GM21786 (cell line): ENCODE data around the gene MYH3.
A peak's percentile ranks its signal among the peaks of the same experiment; 100 is the strongest.
"Not testable (repeated sequence)": the region's sequence is repeated elsewhere in the genome, so short reads cannot be mapped to it uniquely, and the experiment has no call there.

Source experiments
- ATAC-seq: cut with Tn5 transposase; IDR thresholded peaks from one replicate; pipeline ENCODE4 v1.9.1; 2021; ENCODE audit not compliant: unreplicated experiment

The MYH3 gene

DNA sequence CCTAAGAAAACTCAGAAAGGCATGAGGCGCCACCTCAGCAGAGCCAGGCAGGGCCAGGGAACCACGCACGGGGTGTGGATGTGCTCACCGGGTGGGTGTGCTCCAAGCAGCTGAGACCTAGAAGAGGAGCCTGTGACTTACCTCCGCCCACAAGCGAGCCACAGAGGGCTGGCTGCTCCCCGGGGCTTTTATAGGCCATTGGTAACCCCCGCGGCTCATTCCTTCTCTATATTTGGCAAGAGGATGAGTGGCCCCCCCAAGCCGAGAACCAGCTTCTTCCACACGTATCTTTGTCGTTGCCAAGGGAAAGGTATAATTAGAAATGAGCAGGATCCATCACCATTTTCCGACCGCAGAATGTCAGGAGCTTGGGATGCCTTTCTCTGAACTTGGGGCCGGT is at the start of gene MYH3:
TSS of gene MYH3 (minus strand) at position 162 of the 400 bp plus-strand sequence. CDS start 2,245 bp downstream, outside the sequence.
- no peak for ATAC-seq

DNA sequence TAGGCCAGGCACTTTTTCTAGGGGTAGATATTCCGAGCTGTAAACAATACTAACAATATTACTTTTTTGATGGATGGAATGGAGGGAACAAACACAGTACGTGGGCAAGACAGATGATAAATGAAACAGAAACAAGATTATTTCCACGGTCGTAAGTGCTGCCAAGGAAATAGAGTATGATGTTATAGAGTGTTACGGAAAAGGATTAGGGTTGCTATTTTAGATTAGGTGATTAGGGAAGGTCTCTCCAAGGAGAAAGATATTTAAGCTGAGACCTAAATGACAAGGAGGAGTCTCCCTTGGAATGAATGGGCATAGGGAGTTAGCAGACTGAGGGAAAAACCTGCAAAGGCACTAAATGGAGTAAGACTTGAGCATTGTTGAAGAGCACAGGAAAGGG is 48.6 kb upstream of the MYH3 start:
- no peak for ATAC-seq

DNA sequence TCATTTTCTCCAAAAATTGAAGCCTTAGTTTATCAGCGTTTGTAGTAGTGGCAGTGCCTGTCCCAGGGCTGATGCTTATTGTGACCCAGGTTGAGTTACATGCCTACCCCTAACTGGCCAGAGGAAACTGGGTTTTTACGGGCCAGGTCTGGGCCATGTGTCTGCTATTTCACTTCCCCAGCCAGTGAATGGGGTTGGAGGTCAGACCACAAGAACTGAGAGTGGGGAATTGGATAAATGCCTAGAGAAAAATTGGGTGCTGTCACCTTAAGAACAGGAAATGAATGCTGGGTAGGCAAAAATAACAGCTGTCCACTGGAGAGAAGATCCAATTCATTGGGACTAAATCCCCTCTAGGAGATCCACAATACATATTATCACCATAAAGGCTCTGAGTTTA is 45.5 kb upstream of the MYH3 start:
- no peak for ATAC-seq

DNA sequence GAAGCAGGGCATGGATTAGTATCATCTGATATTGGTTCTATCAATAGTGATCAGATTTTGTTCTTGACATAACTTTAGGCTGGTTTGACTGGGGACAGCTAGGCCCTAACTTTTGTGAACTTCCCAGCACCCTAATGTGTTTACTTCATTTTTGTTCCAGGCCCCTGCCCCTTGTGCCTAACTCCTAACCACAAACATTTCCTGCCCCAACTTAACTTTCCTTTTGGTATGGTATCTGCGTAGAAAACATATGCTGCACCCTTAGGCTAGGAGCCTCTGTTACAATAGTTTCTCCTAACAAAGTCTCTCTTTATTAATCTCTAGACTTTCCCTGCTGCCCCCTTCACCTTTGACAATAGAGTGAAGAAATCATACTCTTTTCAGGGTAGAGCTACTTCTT is 42.7 kb upstream of the MYH3 start:
- no peak for ATAC-seq

DNA sequence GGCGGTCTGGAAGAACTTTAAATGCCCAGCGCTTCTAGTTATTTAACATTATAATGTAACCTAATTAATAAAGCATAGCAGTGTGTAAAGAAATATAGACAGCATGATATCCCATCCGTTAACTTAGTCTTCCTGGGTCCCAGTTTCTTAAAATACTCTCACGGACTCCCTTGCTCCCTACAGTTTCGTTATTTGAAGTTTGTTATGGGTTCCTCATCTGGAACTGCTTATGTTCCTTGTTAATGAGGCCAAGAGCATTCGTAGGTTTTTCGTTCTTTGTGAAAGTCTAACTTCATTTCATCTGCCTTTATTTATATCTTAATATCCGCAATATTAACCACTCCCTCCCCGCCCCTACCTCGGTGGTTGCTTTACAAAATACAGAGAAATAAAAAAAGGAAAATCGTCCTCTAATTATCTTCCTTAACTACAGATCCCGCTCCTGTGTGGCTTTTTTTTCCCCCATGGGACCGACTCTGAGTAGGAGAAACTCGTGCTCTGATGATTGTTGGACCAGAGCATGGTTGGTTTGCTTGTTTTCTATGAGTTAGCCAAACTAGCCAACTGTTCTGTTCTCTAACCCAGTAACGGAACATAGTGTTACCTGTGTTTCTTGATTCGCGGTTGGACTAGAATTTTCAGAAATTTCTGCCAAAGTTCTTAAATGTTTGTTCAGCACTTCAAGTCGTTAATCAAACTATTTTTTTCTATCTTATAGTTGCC is 41.1 kb upstream of the MYH3 start:
- ATAC-seq = no peak

DNA sequence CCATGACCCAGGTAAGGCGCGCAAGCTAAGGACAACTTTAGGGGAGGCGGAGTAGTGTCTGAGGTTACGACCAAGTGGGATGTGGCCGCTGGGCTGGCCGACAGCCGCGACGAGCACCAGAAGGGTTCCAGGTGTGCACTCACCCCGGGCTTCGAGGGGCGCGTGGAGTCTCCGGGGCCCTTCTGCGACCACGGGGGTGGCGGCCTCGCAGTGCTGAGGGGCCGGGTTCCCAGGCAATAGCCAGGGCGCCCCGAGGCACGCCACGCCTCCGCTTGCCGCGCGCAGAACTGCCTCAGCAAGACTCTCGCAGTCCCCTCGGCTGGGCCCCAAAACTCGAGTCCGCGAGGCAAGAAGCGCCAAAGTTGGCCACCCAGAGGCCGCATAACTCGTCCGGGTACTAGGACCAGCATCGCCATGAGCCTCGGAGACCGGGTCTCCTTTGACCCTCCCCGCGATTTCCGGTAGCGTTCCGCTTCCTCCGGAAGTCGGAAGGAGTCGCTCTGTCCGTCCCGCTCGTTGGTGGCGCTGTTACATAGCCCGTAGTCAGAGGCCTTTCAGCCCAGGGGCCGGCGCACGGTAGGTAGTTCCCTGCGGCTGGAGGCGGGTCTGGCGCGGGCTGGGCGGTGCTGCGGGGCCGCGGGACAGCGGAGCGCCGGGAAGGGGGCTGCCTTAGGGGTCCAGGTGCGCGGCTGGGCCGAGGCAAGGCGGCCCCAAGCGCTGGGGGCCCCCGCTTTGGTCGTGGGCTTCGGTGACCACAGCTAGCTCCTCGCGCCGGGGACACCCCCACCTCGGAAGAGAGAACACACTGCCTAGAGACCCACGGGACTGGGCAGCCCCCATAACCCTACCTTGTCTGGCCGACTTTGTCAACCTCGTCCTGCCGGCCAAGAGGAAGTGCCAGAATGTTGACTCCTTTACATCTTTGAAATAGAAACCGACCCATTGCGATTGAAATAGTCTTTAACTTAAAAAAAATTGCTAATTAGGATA is 40.3 kb upstream of the MYH3 start, which contains the start of the genes ADPRM and SCO1:
TSS of gene ADPRM (plus strand) at position 503 of the 990 bp plus-strand sequence. CDS start 7,333 bp downstream, outside the sequence.
TSS of gene SCO1 (minus strand) at position 442 of the 990 bp plus-strand sequence. CDS start at position 416, 26 bp downstream.
- ATAC-seq = peak; percentile 93

DNA sequence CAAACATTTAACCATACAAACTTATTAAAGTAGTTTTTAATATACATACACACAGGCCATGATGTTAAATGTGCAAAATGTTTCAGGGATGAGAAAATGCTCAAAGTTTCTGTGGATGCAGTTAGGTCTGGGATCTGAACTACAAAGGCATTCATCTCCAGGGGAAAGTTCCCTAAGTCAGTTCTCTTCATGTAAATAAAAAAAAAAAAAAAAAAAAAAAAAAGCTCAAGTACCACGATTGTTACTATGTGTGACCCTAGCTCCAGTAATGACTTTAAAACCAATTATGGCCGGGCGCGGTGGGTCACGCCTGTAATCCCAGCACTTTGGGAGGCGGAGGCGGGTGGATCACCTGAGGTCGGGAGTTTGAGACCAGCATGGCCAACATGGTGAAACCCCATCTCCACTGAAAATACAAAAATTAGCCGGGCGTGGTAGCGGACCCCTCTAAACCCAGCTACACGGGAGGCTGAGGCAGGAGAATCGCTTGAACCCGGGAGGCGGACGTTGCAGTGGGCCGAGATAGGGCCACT is 38.8 kb upstream of the MYH3 start:
- ATAC-seq = not testable (repeated sequence)

DNA sequence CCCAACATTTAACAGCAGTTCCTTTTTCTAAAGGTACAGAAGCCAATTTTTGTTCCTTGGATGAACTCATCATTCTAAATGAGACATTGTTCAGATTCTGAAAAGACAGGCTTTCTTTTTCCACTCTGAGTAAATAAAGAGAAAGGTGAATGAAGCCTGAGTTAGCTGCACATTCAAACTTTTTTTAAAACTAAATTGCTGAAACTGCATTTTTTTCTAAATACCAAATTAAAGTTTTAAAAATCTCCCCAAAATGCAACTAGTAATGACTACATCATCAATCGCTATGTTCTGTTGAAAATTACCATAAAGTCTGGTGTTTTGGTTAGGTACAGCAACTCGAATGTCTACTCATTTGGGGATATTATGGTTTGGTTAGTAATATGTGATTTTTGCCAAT is 30.4 kb upstream of the MYH3 start:
- ATAC-seq = no peak

DNA sequence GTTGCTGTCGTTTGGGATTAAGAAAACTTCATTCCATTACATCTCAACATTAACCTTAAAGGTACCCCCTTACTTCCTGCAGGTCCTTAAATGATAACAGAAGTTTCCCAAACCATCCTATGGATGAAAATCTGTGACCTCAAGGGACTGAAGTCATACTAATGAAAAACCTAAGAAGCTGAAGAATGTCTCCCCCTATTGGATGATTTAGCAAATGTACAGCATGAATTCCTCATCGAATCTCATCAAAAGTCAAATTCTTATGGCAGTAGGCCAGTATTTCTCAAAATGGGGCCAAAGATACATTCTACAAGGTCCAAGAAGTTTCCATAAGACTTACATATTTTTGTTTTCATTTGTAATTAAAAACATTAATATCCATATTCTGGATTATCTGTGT is 26.7 kb upstream of the MYH3 start:
- no peak for ATAC-seq

DNA sequence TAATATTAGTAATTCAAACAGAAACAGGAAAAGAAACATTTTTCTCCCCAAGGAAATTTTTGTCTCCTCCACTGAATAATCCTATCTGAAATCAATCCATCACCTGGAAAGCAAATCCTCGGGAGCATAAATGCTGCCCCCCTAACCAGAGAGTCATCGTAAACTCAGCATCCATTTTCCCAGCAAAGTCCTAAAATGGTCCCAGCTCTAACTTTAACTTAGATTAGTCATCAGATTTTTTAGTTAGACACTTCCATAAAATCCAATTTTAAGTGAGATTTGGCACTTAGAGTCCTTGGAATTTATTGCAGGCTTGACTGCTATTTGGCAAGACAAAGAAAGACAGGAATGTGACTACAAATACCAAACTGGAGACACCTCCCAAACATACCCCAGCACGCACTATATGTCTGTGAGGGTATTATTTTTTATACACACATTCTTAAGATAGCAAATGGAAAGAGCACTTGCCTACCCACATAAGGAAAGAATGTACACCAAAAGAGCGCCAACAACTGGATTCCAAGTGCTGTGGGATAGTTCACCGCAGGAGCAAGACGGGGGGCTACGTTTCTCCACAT is 24.8 kb upstream of the MYH3 start:
- ATAC-seq = no peak

DNA sequence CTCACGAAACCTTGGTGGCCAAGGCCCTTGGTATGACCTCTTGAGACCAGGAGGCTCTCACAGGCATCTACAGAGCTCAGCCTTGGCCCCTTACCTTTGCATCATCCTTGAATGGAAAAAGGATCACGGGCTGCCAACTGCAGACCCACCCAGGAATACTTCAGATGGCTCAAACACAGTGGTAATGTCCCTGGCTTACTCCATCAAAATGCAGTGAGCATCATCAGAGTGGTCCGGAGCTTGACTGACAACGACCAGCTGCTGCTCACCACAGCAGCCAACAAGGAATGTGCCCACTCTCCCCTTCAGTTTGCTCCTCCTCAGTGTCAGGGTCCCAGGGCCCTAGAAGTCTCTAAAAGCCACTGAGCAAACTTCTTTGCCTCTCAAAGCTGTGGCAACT is 17.6 kb upstream of the MYH3 start:
- no peak for ATAC-seq

DNA sequence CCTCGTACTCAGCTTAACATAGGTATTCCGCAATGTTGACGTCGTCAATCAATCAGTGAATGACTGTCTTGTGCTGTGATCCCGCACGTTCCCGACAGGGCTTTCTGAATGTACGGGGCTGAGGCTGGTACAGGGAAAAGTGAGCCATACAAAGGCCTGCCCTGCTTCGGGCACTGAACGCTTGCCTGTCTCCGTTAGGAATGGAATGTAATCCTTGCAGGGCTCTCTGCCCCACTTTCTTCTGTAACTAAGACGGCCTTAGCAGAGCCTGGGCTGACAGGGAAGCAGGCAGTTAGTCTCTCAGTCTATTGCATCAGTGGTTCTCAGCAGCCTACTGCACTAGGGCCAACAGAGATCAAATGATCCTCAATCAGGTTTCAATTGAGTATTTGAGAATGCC is 16.2 kb upstream of the MYH3 start:
- no peak for ATAC-seq

DNA sequence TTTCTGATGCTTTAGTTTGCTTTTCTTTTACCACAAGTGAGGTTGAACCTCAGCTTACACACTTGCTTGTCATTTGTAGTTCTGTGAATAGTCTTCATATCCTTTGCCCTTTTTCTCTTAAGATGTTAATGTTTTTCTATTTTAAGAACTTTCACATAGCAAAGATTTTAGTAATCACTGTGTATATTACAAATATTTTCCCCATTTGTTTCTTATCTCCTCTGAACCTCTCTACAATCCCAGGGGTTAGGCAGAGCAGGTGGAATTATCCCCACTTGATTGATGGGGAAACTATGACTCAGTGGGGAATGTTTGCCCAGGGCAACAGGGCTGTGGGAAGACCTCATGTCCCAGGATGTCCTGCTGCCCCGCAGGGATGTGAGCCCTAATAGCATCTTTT is 11.7 kb upstream of the MYH3 start:
- no peak for ATAC-seq

DNA sequence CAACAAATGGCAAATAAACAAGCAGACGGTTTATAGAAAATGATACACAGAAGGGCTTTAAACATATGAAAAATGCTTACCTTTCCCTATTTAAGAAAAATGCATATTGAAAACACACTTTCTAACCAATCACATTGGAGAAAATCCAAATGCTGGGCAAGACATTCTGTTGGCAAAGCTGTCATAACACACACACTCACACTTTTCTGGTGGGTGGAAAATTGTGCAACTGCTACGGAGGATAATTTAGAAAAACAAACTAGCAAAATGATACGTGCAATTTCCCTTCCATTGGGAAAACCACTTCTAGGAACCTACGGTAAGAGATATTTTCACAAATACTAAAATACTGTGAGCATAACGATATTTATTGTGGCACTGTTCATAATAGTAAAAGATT is 9.8 kb upstream of the MYH3 start:
- ATAC-seq = no peak

DNA sequence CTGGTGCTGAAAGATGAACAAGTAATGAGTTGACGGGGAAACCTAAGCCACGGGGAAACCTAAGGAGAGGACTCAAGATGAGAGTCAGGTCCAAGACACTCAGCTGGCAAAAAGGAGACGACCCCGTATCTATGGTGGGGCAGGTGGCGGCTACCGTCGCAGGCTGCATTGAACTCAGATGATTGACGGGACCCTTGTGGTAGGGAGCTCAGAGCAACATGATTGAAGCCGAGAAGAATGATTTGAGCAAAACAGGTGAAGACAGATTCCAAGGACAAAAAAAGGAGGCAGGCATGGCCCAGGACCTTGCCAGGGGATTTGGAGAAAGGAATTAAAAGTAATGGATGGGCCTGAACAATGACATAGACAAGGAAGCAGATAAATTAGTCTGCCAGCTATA is 7.5 kb upstream of the MYH3 start:
- no peak for ATAC-seq

DNA sequence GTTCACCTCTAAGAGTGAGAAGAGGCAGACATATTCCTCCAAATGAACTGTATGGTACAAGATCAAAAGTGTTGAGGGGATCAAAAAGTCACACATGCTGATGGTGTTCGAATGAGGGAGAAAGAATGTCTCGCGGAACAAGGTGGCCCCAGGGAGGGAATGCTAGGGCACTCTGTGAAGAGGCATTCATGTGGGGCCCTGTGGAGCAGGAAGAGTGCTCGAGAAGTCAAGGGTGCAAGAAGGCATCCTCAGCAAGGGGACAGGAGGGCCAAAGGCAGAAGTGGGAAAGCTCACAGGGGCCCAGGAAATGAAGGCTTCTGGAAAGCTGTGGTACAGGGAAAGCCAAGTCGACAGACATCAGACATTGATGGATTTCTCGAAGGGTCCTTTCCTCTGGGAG is 6.1 kb upstream of the MYH3 start:
- no peak for ATAC-seq

DNA sequence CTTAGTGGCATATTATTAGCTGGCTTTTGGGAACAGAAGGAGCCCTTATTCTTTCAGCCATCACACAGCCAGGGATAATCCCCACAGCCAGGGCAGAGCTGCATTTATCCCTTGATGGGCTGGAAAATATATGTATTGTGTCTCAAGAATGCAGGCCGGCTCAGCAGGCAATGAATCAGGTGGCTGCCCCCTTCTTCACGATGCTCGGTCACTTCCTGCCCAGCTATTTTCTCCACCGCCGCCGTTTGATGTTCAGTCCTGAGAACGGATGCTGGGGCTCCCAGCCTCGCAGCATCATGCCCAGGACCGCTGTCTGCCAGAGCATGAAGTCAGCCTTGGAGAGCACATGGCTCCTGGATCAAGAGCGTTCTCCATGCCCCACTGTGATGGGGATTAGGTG is 4.3 kb upstream of the MYH3 start:
- no peak for ATAC-seq

DNA sequence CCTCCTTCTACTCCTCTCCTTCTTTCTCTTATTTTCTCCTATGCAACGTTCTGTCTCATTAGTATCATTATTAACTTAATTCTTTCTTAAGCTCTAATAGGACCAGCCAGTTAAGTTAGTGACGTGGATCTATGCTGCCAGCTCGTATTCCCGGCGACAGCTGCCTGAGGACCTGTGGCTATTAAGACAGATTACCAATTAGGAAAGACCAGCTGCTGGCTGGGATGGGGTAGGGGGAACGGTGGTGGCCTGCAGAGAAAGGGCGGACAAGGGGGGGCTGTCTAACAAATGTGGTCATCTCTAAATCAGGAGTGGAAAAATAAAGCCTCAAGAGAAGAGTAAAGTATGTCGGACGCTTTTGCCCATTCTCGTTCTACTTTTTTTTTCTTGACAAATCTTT is 770 bp upstream of the MYH3 start:
- ATAC-seq = no peak

DNA sequence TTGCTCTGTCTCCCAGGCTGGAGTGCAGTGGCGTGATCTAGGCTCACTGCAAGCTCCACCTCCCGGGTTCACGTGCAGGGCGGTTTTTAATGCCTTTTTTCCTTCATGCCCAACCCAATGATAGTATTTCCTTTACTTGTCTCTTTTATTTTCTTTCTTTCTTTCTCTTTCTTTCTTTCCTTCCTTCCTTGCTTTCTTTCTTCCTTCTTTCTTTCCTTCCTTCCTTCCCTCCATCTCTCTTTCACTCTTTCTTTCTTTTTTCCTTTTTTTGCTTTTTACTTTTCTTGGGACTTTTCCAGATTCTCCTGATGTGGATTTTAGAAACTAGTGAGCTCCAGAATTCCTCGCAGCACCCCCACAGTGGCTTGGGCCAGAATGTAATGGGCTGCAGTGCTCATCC is 3.1 kb downstream of the MYH3 start:
- no peak for ATAC-seq

DNA sequence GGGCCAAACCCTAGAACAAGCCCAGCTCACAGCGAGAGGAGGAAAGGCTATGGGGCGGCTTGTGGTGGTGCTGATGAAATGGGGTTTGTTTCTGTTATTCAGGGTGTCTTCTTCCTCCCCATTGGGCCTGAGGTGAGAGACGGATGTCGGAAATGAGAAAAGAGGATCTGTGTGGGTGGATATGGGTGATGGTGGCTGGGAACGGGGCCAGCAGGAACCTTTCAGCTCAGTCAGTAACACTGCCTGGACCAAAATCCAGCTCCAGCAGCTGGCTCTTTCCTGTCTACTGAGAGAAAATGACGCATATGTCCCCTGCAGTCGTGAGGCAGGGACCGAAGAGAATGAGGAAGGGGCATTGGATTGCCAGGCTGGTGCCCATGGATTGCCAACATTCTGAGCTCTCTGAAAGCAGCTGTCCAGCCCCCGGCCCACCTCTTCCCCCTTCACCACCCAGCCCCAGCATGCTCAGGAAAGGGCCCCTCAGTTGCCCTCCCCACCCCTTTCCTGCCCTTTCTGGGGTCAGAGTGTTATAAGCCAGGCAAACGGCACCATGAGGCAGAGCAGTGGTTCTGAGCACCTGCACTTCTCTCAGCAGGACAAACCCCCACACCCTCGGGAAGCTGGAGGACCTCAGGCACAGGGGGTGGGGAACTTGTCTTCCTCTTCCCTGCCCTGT is 4.0 kb downstream of the MYH3 start:
- no peak for ATAC-seq

DNA sequence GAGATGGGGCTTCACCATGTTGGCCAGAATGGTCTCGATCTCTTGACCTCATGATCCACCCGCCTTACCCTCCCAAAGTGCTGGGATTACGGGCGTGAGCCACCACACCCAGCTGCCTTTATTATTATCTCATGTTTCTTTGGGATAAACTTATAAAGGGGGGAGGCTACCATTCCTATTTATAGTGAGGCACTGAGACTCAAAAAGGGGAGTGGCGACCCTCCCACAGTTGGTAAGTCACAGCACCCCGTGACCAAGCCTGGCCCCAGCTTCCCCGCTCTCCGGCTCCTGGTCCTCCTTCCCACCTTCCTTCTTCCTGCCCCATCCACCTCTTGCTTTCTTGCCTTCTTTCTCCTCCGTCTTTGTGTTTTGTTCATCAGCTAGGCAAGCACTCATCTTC is 5.2 kb downstream of the MYH3 start:
- ATAC-seq = no peak
